Trophoblast cell (in vitro differentiated cells and primary cell): ENCODE data around the gene FADS3.
A peak's percentile ranks its signal among the peaks of the same experiment; 100 is the strongest.

Experiments used
- DNase-seq, 2 donors: peaks; one replicate each; pipeline ENCODE4 v3.0.0-alpha.2; 2016
- H2AFZ ChIP-seq: 2 replicates; pipeline ENCODE4 v1.6.1; 2013; ENCODE audit warnings: low read length, moderate library complexity, mild to moderate bottlenecking; ENCODE audit not compliant: insufficient read depth, poor library complexity
- H2AK5ac ChIP-seq: 2 replicates; pipeline ENCODE4 v1.6.1; 2013; ENCODE audit warnings: mild to moderate bottlenecking, low read length
- H2BK120ac ChIP-seq: 2 replicates; pipeline ENCODE4 v1.6.1; 2013; ENCODE audit warnings: low read length, mild to moderate bottlenecking, moderate library complexity; ENCODE audit not compliant: insufficient read depth, poor library complexity
- H2BK12ac ChIP-seq: 2 replicates; pipeline ENCODE4 v1.6.1; 2013; ENCODE audit warnings: mild to moderate bottlenecking, low read length, moderate library complexity
- H2BK5ac ChIP-seq: 2 replicates; pipeline ENCODE4 v1.6.1; 2013; ENCODE audit warnings: low read length, low read depth, moderate library complexity, mild to moderate bottlenecking; ENCODE audit not compliant: poor library complexity
- H3K14ac ChIP-seq: 2 replicates; pipeline ENCODE4 v1.6.1; 2013; ENCODE audit warnings: mild to moderate bottlenecking, low read length
- H3K18ac ChIP-seq: 2 replicates; pipeline ENCODE4 v1.6.1; 2013; ENCODE audit warnings: mild to moderate bottlenecking, low read length
- H3K23ac ChIP-seq: 2 replicates; pipeline ENCODE4 v1.6.1; 2013; ENCODE audit warnings: low read length
- H3K27ac ChIP-seq: 2 replicates; pipeline ENCODE4 v1.5.1; 2013; ENCODE audit warnings: low read depth, mild to moderate bottlenecking, inconsistent platforms, low read length, moderate library complexity
- H3K27me3 ChIP-seq: 2 replicates; pipeline ENCODE4 v1.6.1; 2013; ENCODE audit warnings: inconsistent platforms, mild to moderate bottlenecking, low read length, moderate library complexity; ENCODE audit not compliant: insufficient read depth
- H3K36me3 ChIP-seq, 2 experiments: 1 replicate in 1 of 2; 2 replicates in 1 of 2; pipeline ENCODE4 v1.6.1; 2013; ENCODE audit warnings: low read length in 2 of 2, mild to moderate bottlenecking in 2 of 2, moderate library complexity in 1 of 2; ENCODE audit not compliant: insufficient read depth in 2 of 2, control insufficient read depth in 1 of 2
- H3K4ac ChIP-seq: 2 replicates; pipeline ENCODE4 v1.6.1; 2013; ENCODE audit warnings: low read depth, mild to moderate bottlenecking, low read length, moderate library complexity
- H3K4me1 ChIP-seq, 2 experiments: 1 replicate in 1 of 2; 2 replicates in 1 of 2; pipeline ENCODE4 v1.6.1; 2013; ENCODE audit warnings: low read length in 2 of 2, mild to moderate bottlenecking in 2 of 2, moderate library complexity in 1 of 2; ENCODE audit not compliant: insufficient read depth in 2 of 2, control insufficient read depth in 1 of 2
- H3K4me2 ChIP-seq: 2 replicates; pipeline ENCODE4 v1.6.1; 2013; ENCODE audit warnings: inconsistent platforms, mild to moderate bottlenecking, low read length, moderate library complexity
- H3K4me3 ChIP-seq: 2 replicates; pipeline ENCODE4 v1.5.1; 2013; ENCODE audit warnings: mild to moderate bottlenecking, low read depth, low read length, inconsistent platforms
- H3K79me1 ChIP-seq: one replicate; pipeline ENCODE4 v1.6.1; 2013; ENCODE audit warnings: low read length
- H3K79me2 ChIP-seq: 2 replicates; pipeline ENCODE4 v1.6.1; 2013; ENCODE audit warnings: low read length, mild to moderate bottlenecking; ENCODE audit not compliant: control insufficient read depth, insufficient read depth, poor library complexity
- H3K9ac ChIP-seq: 2 replicates; pipeline ENCODE4 v1.6.1; 2013; ENCODE audit warnings: mild to moderate bottlenecking, low read length
- H3K9me3 ChIP-seq: 2 replicates; pipeline ENCODE4 v1.6.1; 2013; ENCODE audit warnings: low read depth, mild to moderate bottlenecking, control low read depth, inconsistent platforms, low read length; ENCODE audit not compliant: insufficient read depth
- H4K12ac ChIP-seq: 2 replicates; pipeline ENCODE4 v1.6.1; 2013; ENCODE audit warnings: low read depth, mild to moderate bottlenecking, low read length, moderate library complexity
- H4K8ac ChIP-seq: 2 replicates; pipeline ENCODE4 v1.6.1; 2013; ENCODE audit warnings: low read depth, mild to moderate bottlenecking, low read length, moderate library complexity
- H4K91ac ChIP-seq: one replicate; pipeline ENCODE4 v1.6.1; 2013; ENCODE audit warnings: low read depth, mild to moderate bottlenecking, low read length, moderate library complexity
- WGBS: extraction: QIAGEN DNeasy Blood & Tissue Kit; methylation state at CpG from one replicate; pipeline ENCODE4 v1.1.7; 2013; ENCODE audit warnings: missing lambda C conversion rate; ENCODE audit not compliant: insufficient read length, insufficient coverage; ENCODE audit errors: extremely low coverage; 5-methylcytosine and 5-hydroxymethylcytosine counted together

Gene FADS3

GRCh38 chr11:61898247-61898582 is 6.9 kb upstream of the FADS3 start:
- Histone ChIP-seq H4K91ac (no peak overlapping the region), H4K8ac (no peak overlapping the region), H2BK12ac (no peak overlapping the region), H3K4ac (no peak overlapping the region), H3K27me3 (no peaks in the 10 kb centered on the region), H2BK5ac (no peak overlapping the region), H3K4me3 (no peak overlapping the region), H3K9ac (no peak overlapping the region), H3K79me1 (no peaks in the 10 kb centered on the region), H3K36me3 (no peaks in the 10 kb centered on the region), H3K14ac (no peak overlapping the region), H3K9me3 (peaks cover 4% of the 10 kb centered on the region), H3K79me2 (no peaks in the 10 kb centered on the region), H2AFZ (no peak overlapping the region), H3K27ac (no peak overlapping the region), H3K4me1 (no peaks in the 10 kb centered on the region), H2BK120ac (no peak overlapping the region), H2AK5ac (peak overlapping the region; percentile 32), H3K18ac (no peak overlapping the region), H3K23ac (no peak overlapping the region), H3K4me2 (no peak overlapping the region), H4K12ac (no peak overlapping the region)
- no CpG with 5 or more reads among the region's 9 CpGs for WGBS
- no peak for DNase-seq

- Histone ChIP-seq H3K23ac (no peak overlapping the region), H3K36me3 (no peaks in the 10 kb centered on the region), H3K79me2 (no peaks in the 10 kb centered on the region), H3K4me3 (no peak overlapping the region), H3K4me1 (no peaks in the 10 kb centered on the region), H3K9me3 (peaks cover 4% of the 10 kb centered on the region), H3K18ac (no peak overlapping the region), H3K79me1 (no peaks in the 10 kb centered on the region), H3K4ac (no peak overlapping the region), H3K27me3 (no peaks in the 10 kb centered on the region), H3K14ac (no peak overlapping the region), H2BK12ac (no peak overlapping the region), H2AK5ac (peak overlapping the region; percentile 11), H3K9ac (no peak overlapping the region), H4K91ac (no peak overlapping the region), H4K8ac (no peak overlapping the region), H2AFZ (no peak overlapping the region), H2BK120ac (no peak overlapping the region), H2BK5ac (no peak overlapping the region), H3K4me2 (no peak overlapping the region), H4K12ac (no peak overlapping the region), H3K27ac (no peak overlapping the region)
- peak in 1 of 2 donors; percentile 74 for DNase-seq
- WGBS, result no CpG with 5 or more reads among the region's 17 CpGs
Measured at GRCh38 chr11:61897387-61898246, 6.3 kb upstream of the FADS3 start.

- no peak overlapping the region for H3K4ac ChIP-seq
- H2BK5ac ChIP-seq, result no peak overlapping the region
- H3K14ac ChIP-seq, result no peak overlapping the region
- H3K27ac ChIP-seq, result no peak overlapping the region
- H3K9me3 ChIP-seq, result peaks cover 4% of the 10 kb centered on the region
- no peak overlapping the region for H4K12ac ChIP-seq
- H2AK5ac ChIP-seq, result no peak overlapping the region
- no peak overlapping the region for H2BK120ac ChIP-seq
- H2BK12ac ChIP-seq, result no peak overlapping the region
- no peak overlapping the region for H3K18ac ChIP-seq
- H3K79me2 ChIP-seq, result no peaks in the 10 kb centered on the region
- no peak overlapping the region for H3K4me2 ChIP-seq
- H4K91ac ChIP-seq, result no peak overlapping the region
- WGBS, result no CpG with 5 or more reads among the region's 15 CpGs
- no peak overlapping the region for H3K9ac ChIP-seq
- H3K4me1 ChIP-seq, result no peaks in the 10 kb centered on the region
- no peaks in the 10 kb centered on the region for H3K27me3 ChIP-seq
- no peak overlapping the region for H4K8ac ChIP-seq
- H3K23ac ChIP-seq, result no peak overlapping the region
- no peak overlapping the region for H2AFZ ChIP-seq
- no peaks in the 10 kb centered on the region for H3K79me1 ChIP-seq
- no peak for DNase-seq
- peak overlapping the region; percentile 4 for H3K4me3 ChIP-seq
- no peaks in the 10 kb centered on the region for H3K36me3 ChIP-seq
Measured at GRCh38 chr11:61896665-61897386, 5.5 kb upstream of the FADS3 start.

GRCh38 chr11:61895718-61896059 is 4.3 kb upstream of the FADS3 start:
- H3K9ac ChIP-seq, result no peak overlapping the region
- no peak overlapping the region for H3K4me2 ChIP-seq
- H2BK12ac ChIP-seq, result no peak overlapping the region
- WGBS, result no CpG with 5 or more reads among the region's 4 CpGs
- no peak overlapping the region for H2BK5ac ChIP-seq
- no peak overlapping the region for H4K91ac ChIP-seq
- H3K79me2 ChIP-seq, result peaks cover 4% of the 10 kb centered on the region
- no peak overlapping the region for H3K18ac ChIP-seq
- H3K23ac ChIP-seq, result no peak overlapping the region
- no peaks in the 10 kb centered on the region for H3K36me3 ChIP-seq
- no peak overlapping the region for H3K4ac ChIP-seq
- H3K9me3 ChIP-seq, result peaks cover 4% of the 10 kb centered on the region
- H3K27me3 ChIP-seq, result no peaks in the 10 kb centered on the region
- H2AK5ac ChIP-seq, result no peak overlapping the region
- H4K8ac ChIP-seq, result no peak overlapping the region
- H3K79me1 ChIP-seq, result peaks cover 6% of the 10 kb centered on the region
- H3K4me3 ChIP-seq, result no peak overlapping the region
- no peak overlapping the region for H3K27ac ChIP-seq
- no peak overlapping the region for H4K12ac ChIP-seq
- no peak overlapping the region for H2AFZ ChIP-seq
- no peak for DNase-seq
- no peak overlapping the region for H3K14ac ChIP-seq
- peaks cover 5 to 6% of the 10 kb centered on the region in 2 experiments for H3K4me1 ChIP-seq
- H2BK120ac ChIP-seq, result no peak overlapping the region
